Small intestine (tissue), 7 donors: ENCODE measurements around the gene NCAPH2. TPM values are rescaled to one million over a fixed set of nuclear protein-coding genes. Genes with fewer than 3 reads are reported as not detected.

Experiments
- DNase-seq, 2 donors: peaks; one replicate each; pipeline versions ENCODE4 v3.0.0 to v3.0.0-alpha.2; 2013
- FAIRE-seq: peaks from 2 replicates; lab custom pipeline; 2012; peaks lifted over from hg19 to GRCh38; lab: Jason Lieb, UNC
- H3K27ac ChIP-seq, 3 donors: one replicate each; pipeline ENCODE4 v1.5.1; 2013; ENCODE audit warnings: low read length in 2 of 3, mild to moderate bottlenecking in 2 of 3, control low read depth in 1 of 3, inconsistent platforms in 1 of 3, low read depth in 1 of 3, moderate library complexity in 1 of 3
- H3K27me3 ChIP-seq, 3 donors: one replicate each; pipeline ENCODE4 v1.6.1; 2013; ENCODE audit warnings: low read length in 3 of 3, inconsistent platforms in 1 of 3; ENCODE audit not compliant: control insufficient read depth in 3 of 3, insufficient read depth in 3 of 3
- H3K36me3 ChIP-seq, 3 donors: one replicate each; pipeline ENCODE4 v1.6.1; 2013; ENCODE audit warnings: low read length in 3 of 3, inconsistent platforms in 1 of 3, low read depth in 1 of 3, mild to moderate bottlenecking in 1 of 3, moderate library complexity in 1 of 3; ENCODE audit not compliant: control insufficient read depth in 3 of 3, insufficient read depth in 2 of 3
- H3K4me1 ChIP-seq, 3 donors: one replicate each; pipeline ENCODE4 v1.6.1; 2013; ENCODE audit warnings: low read length in 2 of 3, inconsistent platforms in 1 of 3, low read depth in 1 of 3, mild to moderate bottlenecking in 1 of 3, moderate library complexity in 1 of 3; ENCODE audit not compliant: control insufficient read depth in 3 of 3, insufficient read depth in 2 of 3
- H3K4me3 ChIP-seq, 3 donors: one replicate each; pipeline ENCODE4 v1.5.1; 2013; ENCODE audit warnings: low read length in 3 of 3, control low read depth in 1 of 3, inconsistent platforms in 1 of 3, low read depth in 1 of 3, mild to moderate bottlenecking in 1 of 3, moderate library complexity in 1 of 3
- H3K9me3 ChIP-seq, 2 donors: one replicate each; pipeline ENCODE4 v1.6.1; 2013; ENCODE audit warnings: low read depth in 1 of 2, low read length in 1 of 2; ENCODE audit not compliant: control insufficient read depth in 2 of 2, insufficient read depth in 1 of 2
- WGBS, 3 donors: extraction: QIAGEN DNeasy Blood & Tissue Kit; methylation state at CpG; one replicate each; pipeline ENCODE4 v1.1.7; 2013; 5-methylcytosine and 5-hydroxymethylcytosine counted together
- polyA plus RNA-seq, 4 donors: library from polyadenylated mRNA; stranded (reverse) in 3 of 4; unstranded in 1 of 4; fragments of 200-250 nt in 3 of 4; fragments of 120-200 nt in 1 of 4; gene quantifications; one replicate each; pipeline versions ENCODE4 v1.2.1 to v1.2.3, GENCODE V29; 2013
- donor health status: healthy with polysubstance abuse.
- donor health status: control.
- donor health status: control.
- donor health status: Bipolar disorder and iron deficiency.
- donor health status: healthy.

NCAPH2 gene
- polyA plus RNA-seq, 4 donors, result 29.3 to 45.9 (median 39.8) TPM

DNA sequence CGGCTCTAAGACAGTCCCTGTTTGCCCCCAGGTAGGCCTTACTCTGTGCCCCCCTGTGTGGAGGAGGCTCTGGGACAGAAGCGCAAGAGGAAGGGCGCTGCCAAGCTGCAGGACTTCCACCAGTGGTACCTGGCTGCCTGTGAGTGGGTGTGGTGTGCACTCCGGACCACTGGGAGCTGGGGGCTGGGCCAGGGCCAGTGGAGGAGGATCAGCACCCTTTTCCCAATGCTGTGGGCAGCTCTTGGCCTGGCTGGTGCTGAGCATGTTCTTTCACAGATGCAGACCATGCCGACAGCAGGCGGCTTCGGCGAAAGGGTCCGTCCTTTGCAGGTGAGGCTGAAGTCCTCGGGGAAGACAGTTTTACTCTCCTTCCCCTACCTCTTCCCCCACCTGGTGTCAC, 13.7 kb downstream of the NCAPH2 start:
- H3K4me3 ChIP-seq, result no peak overlapping the region
- no peaks in the 10 kb centered on the region for H3K27me3 ChIP-seq
- no peak for FAIRE-seq
- no peak for DNase-seq
- no peak overlapping the region for H3K27ac ChIP-seq
- peaks cover 0 to 28% (median 1%) of the 10 kb centered on the region in 3 donors for H3K4me1 ChIP-seq
- 84 to 92% (median 88%) methylated on average over 9 to 10 of the region's 10 CpGs for WGBS, 3 donors
- H3K9me3 ChIP-seq, result no peaks in the 10 kb centered on the region
- H3K36me3 ChIP-seq, result peaks cover 8 to 70% (median 13%) of the 10 kb centered on the region in 3 donors

DNA sequence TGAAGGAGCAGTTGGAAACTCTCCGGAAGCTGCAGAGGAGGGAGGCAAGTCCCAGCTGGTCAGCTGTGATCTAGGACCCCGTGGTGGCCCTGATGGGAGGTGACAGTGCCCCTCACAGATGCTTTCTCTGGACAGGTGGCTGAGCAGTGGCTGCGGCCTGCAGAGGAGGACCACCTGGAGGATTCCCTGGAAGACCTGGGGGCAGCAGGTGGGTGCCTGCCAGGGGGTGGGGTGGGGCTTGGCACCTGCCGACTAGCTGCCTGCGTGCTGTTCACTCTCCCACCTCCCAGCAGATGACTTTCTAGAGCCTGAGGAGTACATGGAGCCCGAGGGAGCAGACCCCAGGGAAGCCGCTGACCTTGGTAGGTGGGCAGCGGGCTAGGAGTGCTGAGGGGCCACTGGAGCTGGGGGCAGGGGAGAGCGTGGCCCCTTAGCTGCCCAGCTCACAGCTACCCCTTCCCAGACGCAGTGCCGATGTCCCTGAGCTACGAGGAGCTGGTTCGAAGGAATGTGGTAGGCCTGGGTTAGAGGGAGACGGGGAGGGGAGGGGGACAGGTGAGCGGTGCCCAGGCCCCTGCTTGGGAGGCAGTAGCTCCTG, 14.3 kb downstream of the NCAPH2 start:
- no peak for FAIRE-seq
- no peak for DNase-seq
- H3K27ac ChIP-seq, result no peak overlapping the region
- peaks cover 8 to 66% (median 13%) of the 10 kb centered on the region in 3 donors for H3K36me3 ChIP-seq
- H3K4me3 ChIP-seq, result no peak overlapping the region
- no peaks in the 10 kb centered on the region for H3K9me3 ChIP-seq
- WGBS, 3 donors, result 87 to 90% (median 89%) methylated on average over 14 to 15 of the region's 15 CpGs
- H3K27me3 ChIP-seq, result no peaks in the 10 kb centered on the region
- H3K4me1 ChIP-seq, result peaks cover 0 to 30% (median 1%) of the 10 kb centered on the region in 3 donors

DNA sequence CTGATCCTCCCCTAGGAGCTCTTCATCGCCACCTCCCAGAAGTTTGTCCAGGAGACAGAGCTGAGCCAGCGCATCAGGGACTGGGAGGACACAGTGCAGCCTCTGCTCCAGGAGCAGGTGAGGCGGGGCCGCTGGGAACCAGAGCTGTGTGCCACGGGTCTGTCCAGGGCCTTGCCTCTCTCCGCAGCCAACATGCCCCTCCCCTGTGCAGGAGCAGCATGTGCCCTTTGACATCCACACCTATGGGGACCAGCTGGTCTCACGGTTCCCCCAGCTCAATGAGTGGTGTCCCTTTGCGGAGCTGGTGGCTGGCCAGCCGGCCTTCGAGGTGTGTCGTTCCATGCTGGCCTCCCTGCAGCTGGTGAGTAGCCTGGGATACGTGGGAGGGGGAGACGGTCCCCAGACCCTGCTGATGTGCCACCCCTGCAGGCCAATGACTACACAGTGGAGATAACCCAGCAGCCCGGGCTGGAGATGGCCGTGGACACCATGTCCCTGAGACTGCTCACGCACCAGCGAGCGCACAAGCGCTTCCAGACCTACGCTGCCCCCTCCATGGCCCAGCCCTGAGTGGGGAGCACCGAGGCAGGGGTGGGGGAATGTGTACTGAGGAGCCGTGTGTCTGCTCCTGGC, 14.9 kb downstream of the NCAPH2 start:
- peaks cover 0 to 30% (median 2%) of the 10 kb centered on the region in 3 donors for H3K4me1 ChIP-seq
- no peaks in the 10 kb centered on the region for H3K27me3 ChIP-seq
- H3K4me3 ChIP-seq, result no peak overlapping the region
- FAIRE-seq (no peak), DNase-seq (no peak)
- no peak overlapping the region for H3K27ac ChIP-seq
- peaks cover 3 to 61% (median 11%) of the 10 kb centered on the region in 3 donors for H3K36me3 ChIP-seq
- 72 to 83% (median 74%) methylated on average over 22 of the region's 22 CpGs for WGBS, 3 donors
- H3K9me3 ChIP-seq, result no peaks in the 10 kb centered on the region

DNA sequence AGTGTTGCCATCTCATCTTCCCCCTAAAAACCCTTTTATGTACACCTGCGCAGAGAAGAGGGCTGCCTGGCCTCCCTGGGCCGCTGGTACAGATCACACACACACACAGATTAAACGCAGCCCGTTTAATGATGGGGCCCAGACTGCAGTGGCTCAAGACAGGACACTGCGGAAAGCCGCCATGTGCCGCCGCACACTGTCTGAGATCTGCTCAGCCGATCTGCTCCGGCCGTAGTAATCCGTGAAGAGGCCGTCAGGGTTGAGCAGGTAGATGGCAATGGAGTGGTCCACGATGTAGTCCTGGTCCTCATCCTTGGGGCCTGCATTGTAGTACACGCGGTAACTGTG, 15.4 kb downstream of the NCAPH2 start:
- Histone ChIP-seq H3K27me3 (no peaks in the 10 kb centered on the region), H3K27ac (peak overlapping the region in 1 of 3 donors; percentile 26), H3K36me3 (peaks cover 3 to 56% (median 10%) of the 10 kb centered on the region in 3 donors), H3K9me3 (no peaks in the 10 kb centered on the region), H3K4me3 (no peak overlapping the region), H3K4me1 (peaks cover 0 to 30% (median 3%) of the 10 kb centered on the region in 3 donors)
- DNase-seq, result no peak
- FAIRE-seq, result no peak
- WGBS, 3 donors, result 63 to 88% (median 71%) methylated on average over 16 of the region's 16 CpGs

DNA sequence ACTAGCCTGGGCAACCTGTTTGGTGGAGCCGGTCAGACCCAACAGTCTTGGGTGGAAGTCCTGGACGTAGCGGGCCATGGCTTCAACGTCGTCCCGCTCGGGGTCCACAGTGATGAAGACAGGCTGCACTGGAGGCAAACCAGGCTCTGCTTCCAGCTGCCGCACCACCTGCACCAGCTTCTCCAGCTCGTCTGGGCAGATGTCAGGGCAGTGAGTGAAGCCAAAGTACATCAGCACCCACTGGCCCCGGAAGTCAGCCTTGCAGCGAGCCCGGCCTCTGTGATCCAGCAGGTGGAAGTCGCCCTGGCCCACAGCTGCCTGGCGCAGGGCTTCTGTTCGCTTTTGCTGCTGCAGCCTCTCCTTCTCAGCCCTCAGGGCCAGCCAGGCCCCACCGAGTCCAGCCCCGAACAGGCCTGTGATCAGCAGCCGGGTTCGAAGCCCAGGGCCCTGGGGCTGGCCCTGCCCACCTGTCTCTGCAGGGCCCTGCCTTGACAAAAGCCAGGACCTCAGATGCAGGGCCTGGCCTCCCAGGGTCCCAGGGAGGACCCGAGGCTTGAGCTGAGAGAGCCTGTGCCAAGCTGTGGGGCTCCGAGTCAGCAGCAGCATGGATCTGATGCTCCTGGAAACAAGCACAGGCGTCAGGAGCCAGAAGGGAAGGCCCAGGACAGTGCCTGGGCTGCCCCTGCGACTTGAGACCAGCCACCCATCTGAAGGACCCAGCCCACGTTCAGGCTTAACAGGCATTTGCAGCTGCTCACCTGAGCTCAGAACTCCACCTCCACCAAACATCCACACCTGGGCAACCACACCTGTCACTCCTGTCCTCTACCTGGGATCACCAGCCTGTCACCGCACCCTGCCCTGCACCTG, 16.0 kb downstream of the NCAPH2 start:
- Histone ChIP-seq H3K4me1 (peaks cover 0 to 31% (median 5%) of the 10 kb centered on the region in 3 donors), H3K27ac (peak overlapping the region; percentile 91 to 100 (median 94)), H3K27me3 (peaks cover 0 to under 1% (median 0%) of the 10 kb centered on the region in 3 donors), H3K36me3 (peaks cover 3 to 50% (median 10%) of the 10 kb centered on the region in 3 donors), H3K9me3 (no peaks in the 10 kb centered on the region), H3K4me3 (peak overlapping the region in 2 of 3 donors; percentile 62 to 68)
- FAIRE-seq (no peak), DNase-seq (peak in 1 of 2 donors; percentile 71)
- WGBS, 3 donors, result 18 to 62% (median 30%) methylated on average over 24 to 25 of the region's 25 CpGs

DNA sequence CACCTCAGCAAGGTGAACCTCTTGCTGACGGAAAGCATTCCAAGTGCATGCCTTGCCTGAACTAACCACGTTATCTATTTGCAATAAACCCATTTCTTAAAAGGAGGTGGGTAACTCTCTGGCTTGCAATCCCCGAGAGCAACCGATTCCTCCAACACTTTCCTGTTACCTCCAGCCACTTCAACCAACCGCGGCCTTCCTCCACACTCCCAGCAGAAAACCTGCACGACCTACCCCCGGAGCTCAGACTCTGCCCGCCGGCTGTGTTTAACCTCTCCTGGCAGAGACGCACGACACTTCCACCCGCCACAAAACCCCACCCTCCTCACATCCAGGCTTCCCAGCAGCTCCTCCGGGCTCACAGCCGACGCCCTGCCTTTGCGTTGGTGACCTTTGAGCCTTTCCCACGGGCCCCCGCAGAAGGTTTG, 16.7 kb downstream of the NCAPH2 start:
- Histone ChIP-seq H3K27ac (peak overlapping the region; percentile 91 to 100 (median 94)), H3K4me3 (peak overlapping the region; percentile 61 to 68 (median 62)), H3K9me3 (no peaks in the 10 kb centered on the region), H3K27me3 (peaks cover 0 to 4% (median 0%) of the 10 kb centered on the region in 3 donors), H3K36me3 (peaks cover 3 to 44% (median 10%) of the 10 kb centered on the region in 3 donors), H3K4me1 (peaks cover 0 to 37% (median 7%) of the 10 kb centered on the region in 3 donors)
- DNase-seq, result peak in 1 of 2 donors; percentile 83
- no peak for FAIRE-seq
- WGBS, 3 donors, result 1 to 4% (median 4%) methylated on average over 19 of the region's 19 CpGs

DNA sequence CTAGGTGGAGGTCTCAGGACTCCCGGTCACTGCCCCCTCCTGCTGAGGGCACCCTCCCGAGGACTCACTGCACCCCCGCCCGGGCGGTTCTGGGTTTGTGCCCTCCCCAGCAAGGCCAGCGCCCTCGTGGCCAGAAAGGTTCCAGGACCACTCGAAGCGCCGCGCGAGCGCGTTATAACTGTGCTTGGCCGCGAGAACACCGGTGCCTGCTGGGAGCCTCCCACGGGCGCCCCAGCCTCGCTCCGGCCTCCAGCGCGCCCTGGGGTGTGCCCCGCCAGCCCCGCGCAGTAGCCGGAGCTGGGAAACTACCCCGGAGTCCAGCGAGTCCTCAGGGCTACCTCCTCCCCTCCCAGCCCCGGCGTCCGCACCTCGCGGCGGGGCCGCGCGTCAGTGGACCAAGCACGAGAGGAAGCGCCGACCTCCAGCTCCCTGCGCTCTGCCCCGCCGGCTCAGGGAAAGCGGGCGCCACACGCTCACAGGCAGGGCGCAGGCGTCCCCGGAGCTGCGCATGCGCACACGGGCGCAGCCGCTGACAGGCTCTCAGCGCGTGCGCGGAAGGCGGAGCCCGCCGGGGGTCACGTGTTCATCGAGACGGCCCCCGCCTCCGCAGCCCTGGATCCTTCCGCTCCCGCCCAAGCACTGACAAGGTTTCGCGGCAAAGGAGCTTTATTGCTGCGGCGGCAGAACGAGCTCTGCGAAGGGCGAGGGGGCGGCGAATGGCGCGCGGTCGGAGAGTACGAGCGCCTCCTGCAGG, 17.3 kb downstream of the NCAPH2 start, which contains the start of gene SCO2:
Gene SCO2 (minus strand): TSS at position 495 of the 754 bp plus-strand sequence. CDS start 1,187 bp downstream, outside the sequence.
- peak within 1 kb of the TSS; percentile 62 to 79 (median 74) for H3K4me3 ChIP-seq
- FAIRE-seq (no peak), DNase-seq (peak; percentile 97 to 99)
- WGBS, 3 donors, result 0 to 1% (median 0%) methylated on average over 49 to 84 of the region's 84 CpGs
- H3K36me3 ChIP-seq, result peaks cover 3 to 40% (median 10%) of the 10 kb centered on the region in 3 donors
- no peaks in the 10 kb centered on the region for H3K9me3 ChIP-seq
- peaks cover 0 to 40% (median 7%) of the 10 kb centered on the region in 3 donors for H3K4me1 ChIP-seq
- H3K27ac ChIP-seq, result peak within 1 kb of the TSS; percentile 91 to 100 (median 94)
- peaks cover 0 to 6% (median 0%) of the 10 kb centered on the region in 3 donors for H3K27me3 ChIP-seq
